Kidney tubule cell (primary cell): ENCODE results near the gene ARAP1.
A peak's percentile ranks its signal among the peaks of the same experiment; 100 is the strongest.

Experiments used
- DNase-seq: peaks from one replicate; pipeline ENCODE4 v3.0.0-alpha.2; 2018; ENCODE audit warnings: low spot score

Gene ARAP1

DNA sequence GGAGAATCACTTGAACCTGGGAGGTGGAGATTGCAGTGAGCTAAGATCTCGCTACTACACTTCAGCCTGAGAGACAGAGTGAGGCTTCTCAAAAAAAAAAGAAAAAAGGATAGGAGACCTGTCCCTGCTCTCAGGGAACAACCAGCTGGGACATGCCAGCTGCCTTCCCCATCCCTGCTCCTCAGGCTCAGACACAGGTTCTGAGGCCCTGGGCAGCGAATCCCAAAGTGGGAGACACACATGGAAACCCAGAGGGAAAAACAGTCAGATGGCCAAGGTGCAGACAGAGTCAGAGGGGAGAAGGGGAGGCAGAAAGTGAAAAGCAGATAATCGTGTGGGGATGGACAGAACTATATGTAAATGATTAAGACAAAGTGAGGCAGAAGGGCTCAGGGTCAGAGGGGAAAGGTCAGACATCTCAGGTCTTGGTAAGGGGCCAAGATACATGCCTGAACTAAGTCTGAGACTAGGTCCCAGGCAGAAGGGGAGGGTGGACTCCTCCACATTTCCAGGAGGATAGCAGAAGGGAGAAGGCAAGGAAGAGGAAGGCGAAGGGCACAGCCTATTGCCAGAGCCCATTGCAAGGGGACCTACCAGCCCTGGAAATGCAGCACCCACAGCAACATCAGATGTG lies 27.4 kb upstream of the ARAP1 start:
- DNase-seq, result no peak

DNA sequence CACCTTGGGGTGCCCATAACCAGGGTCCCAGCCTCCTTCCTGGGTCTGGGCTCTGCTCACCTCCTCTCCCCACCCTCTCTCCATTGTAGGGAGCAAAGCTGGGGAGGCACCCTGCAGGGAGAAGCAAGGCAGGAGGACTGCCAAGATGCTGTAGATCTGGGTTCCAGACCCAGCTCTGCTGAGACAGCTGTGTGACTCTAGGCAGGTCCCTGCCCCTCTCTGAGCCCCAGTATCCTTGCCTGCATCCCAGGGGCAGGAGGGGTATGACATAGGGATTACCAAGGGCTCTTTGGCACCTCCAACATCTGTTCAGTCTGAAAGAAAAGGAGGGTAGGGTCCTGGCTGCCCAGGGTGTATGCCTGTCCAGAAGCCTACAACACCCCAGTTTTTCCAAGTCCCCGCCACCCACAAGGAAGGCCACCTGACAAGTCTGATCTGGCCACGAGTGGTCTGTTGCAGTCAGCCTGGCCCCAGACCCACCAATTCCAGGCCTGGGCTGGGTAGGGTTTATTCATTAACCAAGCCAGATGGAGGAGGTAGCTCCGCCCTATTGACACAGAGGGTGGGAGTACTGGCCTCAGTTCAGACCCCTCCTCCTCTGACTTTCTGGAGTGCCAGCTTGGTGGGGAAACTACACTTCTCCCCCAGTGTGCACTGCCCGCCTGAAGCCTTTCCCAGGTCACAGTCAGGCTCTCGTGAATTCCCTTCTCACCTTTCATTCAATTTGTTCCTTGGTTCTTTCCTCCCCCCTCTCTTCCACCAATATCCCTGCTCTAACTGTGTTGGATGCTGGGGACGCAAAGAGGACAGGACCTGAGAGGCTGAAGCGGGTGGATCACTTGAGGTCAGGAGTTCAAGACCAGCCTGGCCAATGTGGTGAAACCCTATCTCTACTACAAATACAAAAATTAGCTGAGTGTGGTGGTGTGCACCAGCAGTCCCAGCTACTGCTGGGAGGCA lies 26.6 kb upstream of the ARAP1 start:
- DNase-seq, result no peak

DNA sequence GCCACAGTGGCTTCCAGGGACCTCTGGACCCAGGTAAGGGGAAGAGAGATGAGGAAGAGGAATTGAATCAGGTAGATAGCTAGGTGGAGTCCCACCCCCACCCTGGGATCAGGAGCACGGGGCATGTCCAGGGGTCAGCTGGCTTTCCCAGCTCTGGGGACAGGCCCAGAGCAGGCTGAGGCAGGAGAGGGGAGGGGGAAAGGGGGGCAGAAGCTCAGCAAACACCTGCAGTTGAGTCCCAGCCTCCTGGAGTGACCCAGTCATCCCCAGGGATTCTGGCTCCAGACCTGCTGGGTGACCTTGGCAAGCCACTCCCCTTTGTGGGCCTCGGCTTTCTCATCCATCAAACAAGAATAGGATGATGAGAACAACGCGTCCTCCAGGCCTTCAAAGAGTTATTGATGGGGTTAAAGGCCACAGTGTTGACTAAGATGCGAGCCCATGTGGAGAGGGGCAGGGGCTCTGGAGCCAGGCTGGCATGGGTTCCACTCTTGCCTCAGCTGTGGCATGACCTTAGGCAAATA lies 25.6 kb upstream of the ARAP1 start:
- no peak for DNase-seq

DNA sequence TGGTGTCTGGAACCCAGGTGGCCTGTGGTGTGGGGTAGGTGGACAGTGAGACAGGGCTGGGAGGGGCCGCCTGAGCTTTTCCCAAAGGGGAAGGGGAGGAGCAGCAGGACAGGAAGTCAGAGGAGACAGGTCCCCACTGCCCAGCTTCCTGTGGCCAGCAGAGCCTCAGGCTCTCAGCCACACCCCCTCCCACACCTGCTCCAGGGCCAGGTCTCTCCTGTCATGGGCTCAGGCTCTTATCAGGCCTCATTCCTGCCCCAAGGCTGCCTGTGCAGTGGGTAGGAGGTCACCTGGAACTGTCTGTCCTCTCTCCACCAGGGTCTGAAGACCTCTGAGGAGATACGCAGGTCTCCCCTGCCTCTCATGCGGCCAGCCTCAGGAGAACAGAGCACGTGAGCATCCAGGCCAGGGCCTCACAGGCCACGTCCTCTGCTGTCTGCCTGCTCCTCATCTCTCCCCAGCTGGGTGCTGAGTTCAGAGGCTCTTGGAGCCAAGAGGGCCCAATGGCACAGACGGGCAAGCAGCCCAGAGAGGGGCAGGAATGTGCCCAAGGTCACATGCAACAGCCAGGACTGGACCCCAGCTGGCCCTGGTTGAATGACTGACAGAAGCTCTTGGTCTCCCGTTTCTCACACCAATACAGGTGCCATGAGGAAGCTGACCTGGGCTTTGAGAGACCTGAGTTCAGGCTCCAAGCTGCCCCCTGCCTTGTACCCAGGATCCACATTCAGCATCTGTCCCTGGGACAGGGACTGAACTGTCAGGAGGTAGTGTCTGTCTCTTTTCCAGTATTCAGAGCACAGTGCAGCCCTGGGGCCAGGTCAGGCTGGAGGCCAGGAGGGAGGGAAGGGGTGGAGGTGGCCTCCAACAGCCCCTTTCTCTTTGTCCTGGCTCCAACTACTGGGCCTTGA lies 24.9 kb upstream of the ARAP1 start:
- DNase-seq, result no peak

DNA sequence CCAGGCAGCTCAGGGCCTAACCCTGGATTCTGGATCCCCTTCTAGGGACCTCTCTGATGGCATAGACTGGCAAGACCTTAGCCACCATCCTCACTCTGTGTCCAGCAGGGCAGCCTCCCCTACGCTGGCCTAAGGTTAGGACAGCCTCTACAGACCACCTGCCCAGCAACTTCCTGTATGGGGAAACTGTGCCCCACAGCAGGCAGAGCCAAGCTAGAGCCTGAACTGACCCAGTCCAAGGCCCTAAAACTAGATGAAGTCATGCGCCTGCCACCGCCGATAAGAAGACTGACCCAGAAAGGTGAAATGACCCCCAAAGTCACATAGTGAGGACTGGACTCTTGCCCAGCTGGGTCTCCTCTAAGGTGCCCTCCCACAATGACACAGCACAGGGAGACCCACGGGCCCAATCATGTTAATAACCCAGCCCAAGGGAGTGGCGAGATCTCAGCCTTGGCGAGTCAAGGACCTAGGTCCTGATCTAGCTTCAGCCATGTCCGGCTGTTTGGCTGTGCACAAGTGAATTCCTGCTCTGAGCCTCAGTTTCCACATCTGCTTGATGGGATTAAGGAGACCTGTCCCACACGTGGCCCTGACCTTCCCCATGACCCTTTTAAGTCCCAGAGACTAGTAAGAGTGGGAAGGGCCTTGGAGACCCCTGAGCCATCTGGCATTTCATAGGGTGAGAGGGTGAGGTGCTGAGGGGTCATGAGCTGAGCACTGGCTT lies 24.1 kb upstream of the ARAP1 start:
- DNase-seq, result no peak

DNA sequence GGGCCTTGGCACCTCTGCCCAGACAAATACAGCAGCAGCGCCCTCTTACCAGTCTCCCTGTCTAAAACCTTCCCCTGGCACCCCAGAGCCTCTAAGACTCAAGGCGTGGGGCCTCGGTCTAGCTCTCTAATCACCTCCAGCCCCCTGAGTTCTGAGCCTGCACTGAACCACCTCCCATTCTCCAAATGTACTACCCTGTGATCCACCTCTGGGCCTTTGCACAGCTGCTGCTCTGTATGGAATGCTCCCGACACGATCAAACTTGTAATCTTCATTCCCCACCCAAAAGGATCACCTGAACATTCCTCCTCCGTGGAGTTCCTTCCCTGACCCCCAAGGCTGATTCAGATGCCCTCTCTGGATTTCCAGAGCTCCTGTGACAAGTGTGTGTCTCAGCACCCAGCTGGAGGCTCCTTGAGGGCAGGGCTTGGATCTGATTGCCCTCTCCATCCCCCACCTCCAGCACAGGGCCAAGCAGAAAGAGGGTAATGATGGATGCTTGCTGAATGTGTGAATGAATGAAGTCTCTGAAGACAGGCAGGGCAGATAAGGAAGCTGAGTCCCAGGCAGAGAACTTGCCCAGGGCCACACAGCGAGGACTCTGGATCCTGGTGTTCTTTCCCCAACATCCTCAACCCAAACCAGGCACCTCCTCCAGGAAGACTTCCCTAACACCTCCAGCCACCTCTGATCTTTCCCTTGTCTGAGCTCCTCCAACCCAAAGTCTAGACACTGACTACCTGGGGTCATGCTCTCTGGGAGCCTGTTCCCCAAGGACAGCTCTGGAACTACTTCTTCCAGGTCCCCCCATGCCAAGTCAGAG lies 23.3 kb upstream of the ARAP1 start:
- DNase-seq, result no peak

DNA sequence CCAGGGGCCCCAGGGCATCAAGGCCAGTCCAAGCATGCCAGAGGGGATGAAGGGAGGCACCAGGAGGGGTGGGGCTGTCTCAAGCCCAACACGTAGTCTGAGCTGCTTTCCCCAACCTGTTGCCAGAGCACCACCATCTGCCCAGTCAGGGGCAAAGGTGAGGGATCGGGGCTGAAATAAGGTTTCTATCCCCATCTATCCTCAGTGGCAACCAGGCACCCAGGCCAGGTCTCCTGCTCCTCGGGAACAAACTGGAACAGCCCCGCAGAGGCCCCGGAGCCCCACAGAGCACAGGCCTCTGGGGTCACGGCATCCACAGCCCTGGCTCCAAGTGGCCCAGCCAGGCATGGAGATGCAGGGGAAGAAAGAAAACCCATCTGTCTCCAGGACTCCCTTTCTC lies 22.3 kb upstream of the ARAP1 start:
- no peak for DNase-seq

DNA sequence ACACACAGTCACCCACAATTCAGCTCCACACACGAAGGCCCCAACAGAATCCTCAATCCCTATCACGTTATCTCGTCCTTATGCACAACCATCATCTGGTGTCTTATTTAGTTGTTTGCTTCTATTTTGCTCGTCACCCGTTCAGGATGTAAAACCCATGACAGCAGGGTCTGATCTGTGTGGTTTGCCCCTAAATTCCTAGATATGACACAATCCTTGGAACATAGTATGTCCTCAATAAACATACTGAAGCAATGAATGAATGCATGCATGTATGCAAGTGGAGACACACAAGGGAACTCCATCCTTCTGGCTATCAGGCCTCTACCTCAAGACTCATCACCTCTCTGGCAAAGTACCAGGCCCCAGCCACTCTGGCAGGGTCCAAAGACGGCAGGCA lies 21.5 kb upstream of the ARAP1 start:
- no peak for DNase-seq

DNA sequence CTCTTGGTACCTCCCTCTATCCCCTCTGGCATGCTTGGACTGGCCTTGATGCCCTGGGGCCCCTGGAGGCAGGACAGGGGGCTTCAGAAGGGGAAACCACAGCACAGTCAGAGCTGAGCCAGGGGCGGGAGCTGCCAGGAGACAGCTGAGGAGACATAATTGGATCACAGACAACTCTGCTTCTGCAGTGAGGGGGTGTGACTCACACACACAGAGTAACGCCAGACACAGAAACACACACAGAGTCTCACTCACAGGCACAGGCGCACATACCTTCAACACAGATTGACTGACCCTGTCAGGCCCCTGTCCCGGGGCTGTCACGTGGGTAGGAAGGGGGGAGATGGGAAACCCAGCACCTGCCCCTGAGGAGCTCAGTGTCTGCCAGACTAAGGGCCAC lies 21.1 kb upstream of the ARAP1 start:
- DNase-seq, result peak; percentile 76

DNA sequence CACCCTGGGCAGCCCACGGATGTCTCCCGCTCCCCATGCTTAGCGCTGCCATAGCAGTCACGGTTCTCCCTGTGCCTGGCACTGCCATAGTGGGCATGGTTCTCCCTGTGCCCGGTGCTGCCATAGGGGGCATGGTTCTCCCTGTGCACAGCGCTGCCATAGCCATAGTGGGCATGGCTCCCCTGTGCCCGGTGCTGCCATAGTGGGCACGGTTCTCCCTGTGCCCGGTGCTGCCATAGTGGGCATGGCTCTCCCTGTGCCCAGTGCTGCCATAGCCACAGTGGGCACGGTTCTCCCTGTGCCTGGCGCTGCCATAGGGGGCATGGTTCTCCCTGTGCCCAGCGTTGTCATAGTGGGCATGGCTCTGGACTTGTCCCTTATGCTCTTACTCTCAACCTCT lies 19.9 kb upstream of the ARAP1 start:
- DNase-seq, result no peak

DNA sequence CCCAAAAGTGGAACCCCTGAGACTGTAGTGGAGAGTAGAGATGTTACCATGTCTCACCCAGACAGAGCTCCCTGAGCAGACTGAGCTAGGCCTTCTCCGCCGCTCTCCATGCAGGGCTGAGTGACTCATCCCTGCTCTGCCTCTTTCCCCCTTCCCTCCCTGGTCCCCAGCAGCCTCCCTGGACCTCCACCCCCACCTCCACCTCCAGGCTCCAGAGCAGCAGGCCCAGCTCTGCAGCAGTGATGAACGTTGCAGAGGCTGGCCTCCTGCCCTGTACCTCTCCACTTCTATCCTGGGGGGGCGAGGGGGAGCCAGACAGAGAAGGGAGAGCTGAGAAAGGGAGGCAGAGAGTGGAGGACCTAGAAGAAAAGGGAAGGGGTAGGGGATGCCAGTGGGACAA lies 19.3 kb upstream of the ARAP1 start:
- peak; percentile 58 for DNase-seq

DNA sequence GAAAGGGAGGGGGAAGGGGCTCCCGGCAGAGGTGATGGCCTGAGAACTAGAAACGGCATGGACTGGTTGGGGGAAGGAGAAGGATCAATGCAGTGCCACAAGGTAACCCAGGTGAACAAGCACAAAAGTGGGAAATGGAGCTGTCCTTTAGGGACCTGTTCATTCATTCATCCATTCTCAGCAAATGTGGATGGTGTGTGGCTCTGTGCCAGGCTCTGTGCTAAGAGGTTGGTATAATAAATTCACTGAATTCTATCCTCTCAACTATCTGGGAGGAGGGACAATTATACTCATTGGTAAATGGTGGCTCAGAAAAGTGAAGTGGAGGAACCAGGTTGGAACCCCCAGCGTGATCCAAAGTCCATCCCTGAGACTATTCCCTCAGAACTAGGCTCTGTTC lies 18.6 kb upstream of the ARAP1 start:
- no peak for DNase-seq

DNA sequence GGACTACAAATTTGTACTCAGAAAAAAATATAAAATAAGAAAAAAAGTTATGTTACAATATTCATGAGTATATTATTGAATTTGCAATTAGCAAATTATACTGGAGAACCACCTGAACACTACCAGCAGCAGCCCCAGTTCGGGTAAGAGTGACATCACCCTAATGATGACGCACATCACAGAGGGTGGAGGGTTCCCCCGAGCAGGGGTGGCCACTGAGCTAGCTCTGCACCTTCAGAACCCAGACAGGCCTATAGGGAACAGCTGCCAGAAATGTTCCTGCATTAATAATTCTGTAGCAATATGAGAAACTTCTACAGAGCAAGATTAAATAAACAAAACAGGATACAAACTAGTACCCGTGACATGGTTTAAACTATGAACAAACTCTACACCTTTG lies 17.5 kb upstream of the ARAP1 start:
- DNase-seq, result no peak

DNA sequence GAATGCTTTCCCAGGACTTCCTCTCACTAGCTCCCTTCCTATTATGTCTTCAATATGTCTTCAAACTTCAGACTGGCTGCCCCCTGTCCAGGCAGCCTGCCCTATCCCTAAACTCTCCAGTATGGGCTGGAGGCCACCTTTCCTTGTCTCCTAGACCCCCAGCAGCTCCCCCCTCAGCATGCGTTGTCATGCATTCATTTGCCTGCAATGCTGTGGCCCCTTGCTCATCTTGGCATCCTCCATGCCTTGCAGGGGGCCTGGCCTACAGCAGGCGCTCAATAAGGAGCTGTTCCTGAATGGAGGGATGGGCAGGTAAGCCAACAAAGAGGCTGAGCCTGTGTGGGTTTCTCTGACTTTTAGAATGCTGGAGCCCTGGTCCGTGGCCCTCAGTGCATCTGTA lies 16.4 kb upstream of the ARAP1 start:
- DNase-seq, result no peak

DNA sequence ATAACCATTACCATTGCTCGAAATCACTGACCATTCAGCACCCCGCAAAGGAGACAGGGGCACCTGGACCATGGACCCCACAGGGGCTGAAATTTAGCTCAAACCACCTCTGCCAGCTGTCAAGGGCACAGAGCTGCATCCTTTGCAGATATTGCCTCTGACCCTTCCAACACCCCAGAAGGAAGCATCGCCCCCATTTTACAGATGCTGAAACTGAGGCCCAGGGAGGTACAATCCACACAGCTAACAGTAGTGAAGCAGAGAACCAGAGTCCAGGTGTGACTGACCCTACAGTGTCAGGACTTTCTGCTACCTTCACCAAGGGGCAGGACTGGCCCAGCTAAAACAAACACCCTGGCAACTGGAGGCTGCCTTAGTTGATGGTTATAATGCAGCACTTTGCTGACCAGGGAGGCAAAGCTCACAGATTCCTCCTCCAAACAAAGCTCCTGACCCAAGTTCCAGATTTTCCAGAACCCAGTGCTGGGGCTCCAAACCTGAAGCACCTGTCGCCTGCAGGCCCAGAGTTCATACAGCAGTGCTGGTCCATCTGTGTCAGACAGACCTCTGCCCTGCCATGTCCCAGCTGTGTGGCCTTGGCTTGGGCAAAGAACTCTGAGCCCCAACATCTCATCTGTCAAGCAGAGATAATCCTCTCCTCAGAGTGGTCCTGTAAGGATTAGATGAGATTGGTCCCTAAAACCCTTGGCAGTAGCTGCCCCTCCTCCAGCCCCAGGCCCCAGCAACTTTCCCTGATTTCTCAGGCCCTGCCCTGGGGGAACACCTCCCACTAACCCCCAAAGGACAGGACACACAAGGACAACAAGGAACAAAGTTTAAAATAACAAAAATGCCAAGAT lies 15.2 kb upstream of the ARAP1 start:
- DNase-seq, result no peak

DNA sequence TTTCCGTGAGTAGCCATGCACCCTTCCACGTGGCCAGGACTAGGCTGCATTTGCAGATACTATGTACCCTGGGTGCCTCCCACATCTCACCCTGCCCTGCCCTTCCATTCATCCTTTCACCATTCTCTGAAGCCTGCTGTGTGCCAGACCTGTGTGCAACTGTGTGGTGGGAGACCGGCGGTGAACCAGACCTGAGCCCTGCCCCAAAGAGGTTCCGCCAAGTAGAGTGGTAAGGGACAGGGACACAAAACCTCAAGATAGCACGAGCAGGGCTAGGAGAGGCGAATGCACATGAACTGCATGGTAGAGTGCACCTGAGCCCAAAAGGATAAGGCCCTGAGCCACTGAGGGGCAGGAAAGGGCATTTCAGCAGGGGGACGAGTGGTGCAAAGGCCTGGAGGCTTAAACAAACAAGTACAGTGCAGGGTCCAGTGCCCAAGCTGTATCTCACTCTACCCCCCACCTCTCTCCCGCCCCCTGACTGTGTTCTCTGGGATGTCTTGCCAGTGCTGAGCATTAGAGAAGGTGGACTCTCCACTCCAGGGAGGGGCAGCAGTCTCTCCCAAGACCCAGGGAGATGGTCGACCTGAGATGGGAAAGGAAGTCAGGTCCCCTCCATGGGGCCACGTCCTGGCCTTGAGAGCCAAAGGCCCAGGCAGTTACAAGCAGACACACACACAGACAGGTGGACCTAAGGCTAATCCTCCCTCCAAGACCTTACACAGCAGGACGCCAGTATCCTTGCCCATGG lies 14.1 kb upstream of the ARAP1 start:
- DNase-seq, result no peak

DNA sequence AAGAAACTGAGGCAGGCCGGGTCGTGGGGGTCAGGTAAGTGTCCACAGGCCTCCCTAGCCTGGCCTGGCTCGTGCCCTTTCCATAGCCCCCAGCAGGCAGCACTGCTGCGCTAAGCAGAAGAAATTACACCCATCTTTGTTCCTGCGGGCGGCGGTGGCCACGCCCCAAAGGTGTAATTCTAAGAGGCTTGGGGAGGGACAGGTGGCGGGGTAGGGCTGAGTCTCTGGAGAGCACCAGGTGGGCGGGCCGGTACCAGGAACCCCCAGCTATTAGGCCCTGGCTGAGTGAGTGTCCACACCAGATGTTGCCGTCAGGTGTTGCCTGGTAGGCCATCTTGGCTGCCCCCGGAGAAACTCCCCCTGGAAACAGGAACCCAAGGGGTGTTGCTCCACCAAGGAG lies 12.3 kb upstream of the ARAP1 start:
- DNase-seq, result no peak

DNA sequence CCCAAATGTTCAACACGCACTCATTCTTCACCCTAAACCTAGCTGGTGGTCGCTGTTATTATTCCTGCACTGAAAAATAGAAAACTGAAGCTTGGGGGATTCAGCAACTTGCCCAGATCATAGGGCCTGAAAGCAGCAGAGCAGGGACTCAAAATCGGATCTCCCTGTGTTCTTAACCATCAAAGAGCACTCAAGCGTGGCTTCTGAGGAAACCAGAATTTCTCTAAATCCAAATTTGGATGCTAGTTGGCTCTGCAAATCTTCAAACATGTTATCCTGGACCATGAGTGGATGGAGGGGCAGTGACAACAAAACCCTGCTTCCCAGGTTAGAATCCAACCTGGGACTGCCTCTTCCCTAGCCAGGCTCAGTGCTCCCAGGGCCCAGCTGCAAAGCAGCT lies 11.6 kb upstream of the ARAP1 start:
- DNase-seq, result no peak
